ENCODE results near the gene ZNF362. TPM values are rescaled to one million over a fixed set of nuclear protein-coding genes. Genes with fewer than 3 reads are reported as not detected.

The ZNF362 gene
- total RNA-seq, 1 experiment from 2014 or later: 26.9 TPM

DNA sequence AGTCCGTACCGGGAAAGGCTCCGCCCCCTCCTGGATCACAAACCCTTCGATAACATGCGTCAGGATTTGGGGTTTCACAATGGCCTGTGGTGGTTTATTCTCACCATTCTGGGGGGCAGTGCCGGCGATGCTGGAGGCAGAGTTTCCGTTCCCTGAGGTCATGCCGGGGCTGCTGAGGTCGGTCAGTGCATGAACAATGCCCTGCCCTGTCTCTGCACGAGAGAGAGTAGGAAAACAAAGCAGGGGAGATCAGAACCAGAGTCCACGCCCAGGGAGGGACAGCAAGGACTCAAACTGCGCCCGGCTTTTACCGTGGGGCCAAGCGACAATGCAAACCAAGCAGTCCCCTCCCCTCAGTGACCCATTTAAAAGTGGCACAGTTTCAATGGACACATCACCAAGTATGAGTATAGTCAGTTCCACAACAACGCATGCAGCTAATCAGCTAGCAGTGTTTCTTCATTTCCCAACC lies 77.8 kb downstream of the ZNF362 start:
- Mint-ChIP-seq H3K4me1 (ENCODE audit: low read depth, unreplicated experiment) (peaks cover 14% of the 10 kb centered on the region), H3K27ac (ENCODE audit: unreplicated experiment) (no peak overlapping the region), H3K4me3 (ENCODE audit: unreplicated experiment) (no peak overlapping the region), H3K36me3 (ENCODE audit: insufficient read depth, unreplicated experiment) (peaks cover 37% of the 10 kb centered on the region), H3K27me3 (ENCODE audit: insufficient read depth, unreplicated experiment) (no peaks in the 10 kb centered on the region), H3K9me3 (ENCODE audit: unreplicated experiment) (no peaks in the 10 kb centered on the region)
- no TSS peak for BruUV-seq (replicated peaks)
- ChIA-PET CTCF (no interaction called here), POLR2A (no interaction called here)
- TF ChIP-seq, protein P1, sequence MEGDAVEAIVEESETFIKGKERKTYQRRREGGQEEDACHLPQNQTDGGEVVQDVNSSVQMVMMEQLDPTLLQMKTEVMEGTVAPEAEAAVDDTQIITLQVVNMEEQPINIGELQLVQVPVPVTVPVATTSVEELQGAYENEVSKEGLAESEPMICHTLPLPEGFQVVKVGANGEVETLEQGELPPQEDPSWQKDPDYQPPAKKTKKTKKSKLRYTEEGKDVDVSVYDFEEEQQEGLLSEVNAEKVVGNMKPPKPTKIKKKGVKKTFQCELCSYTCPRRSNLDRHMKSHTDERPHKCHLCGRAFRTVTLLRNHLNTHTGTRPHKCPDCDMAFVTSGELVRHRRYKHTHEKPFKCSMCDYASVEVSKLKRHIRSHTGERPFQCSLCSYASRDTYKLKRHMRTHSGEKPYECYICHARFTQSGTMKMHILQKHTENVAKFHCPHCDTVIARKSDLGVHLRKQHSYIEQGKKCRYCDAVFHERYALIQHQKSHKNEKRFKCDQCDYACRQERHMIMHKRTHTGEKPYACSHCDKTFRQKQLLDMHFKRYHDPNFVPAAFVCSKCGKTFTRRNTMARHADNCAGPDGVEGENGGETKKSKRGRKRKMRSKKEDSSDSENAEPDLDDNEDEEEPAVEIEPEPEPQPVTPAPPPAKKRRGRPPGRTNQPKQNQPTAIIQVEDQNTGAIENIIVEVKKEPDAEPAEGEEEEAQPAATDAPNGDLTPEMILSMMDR (IDR thresholded peaks at IDR 0.05; ENCODE audit: insufficient read depth in 1 of 2, low read depth in 1 of 2, low read length in 1 of 2, severe bottlenecking in 1 of 2, unreplicated experiment in 1 of 2): no peak
- no peak overlapping the region for H3K4me3 ChIP-seq (ENCODE audit: low read depth, low read length)
- no peaks in the 10 kb centered on the region; the same call in 1 of the 2 replicates for H3K36me3 ChIP-seq (ENCODE audit: control insufficient read depth, insufficient read depth, low read length)
- H3K9me3 ChIP-seq: no peaks in the 10 kb centered on the region
- intact Hi-C loops (cut with micrococcal nuclease; ENCODE audit: unreplicated experiment): no loop called here
- no peak for DNase-seq
- H3K27me3 ChIP-seq (replicated peaks; ENCODE audit: control insufficient read depth, insufficient read depth, low read length): no peaks in the 10 kb centered on the region
- peaks cover 16% of the 10 kb centered on the region for H3K4me1 ChIP-seq

DNA sequence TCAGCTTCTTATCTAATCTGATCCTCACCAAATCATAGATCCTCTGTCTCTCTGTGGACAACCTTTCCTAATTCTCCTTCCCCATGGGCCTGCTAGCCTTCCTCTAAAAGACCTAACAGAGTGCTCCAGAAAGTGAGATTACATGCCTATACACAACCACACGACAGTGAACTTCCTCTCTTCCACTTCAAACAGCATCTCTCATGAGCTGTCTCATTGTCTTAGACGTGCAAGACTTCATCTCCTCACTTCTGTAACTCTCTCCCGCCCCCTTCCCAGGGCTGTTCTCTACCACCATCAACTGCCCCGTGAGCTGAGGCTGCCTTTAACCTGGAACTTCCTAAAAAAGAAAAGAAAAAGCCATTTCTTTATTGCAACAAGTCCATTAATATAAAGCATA lies 78.7 kb downstream of the ZNF362 start:
- POLR2A ChIA-PET: no interaction called here
- no peaks in the 10 kb centered on the region for H3K9me3 Mint-ChIP-seq (ENCODE audit: unreplicated experiment)
- TF ChIP-seq, protein P1 (IDR thresholded peaks at IDR 0.05; ENCODE audit: insufficient read depth in 1 of 2, low read depth in 1 of 2, low read length in 1 of 2, severe bottlenecking in 1 of 2, unreplicated experiment in 1 of 2): no peak
- no peak overlapping the region for H3K4me3 Mint-ChIP-seq (ENCODE audit: unreplicated experiment)
- no peaks in the 10 kb centered on the region for H3K27me3 Mint-ChIP-seq (ENCODE audit: insufficient read depth, unreplicated experiment)
- H3K4me1 ChIP-seq: peaks cover 25% of the 10 kb centered on the region
- intact Hi-C loops (cut with micrococcal nuclease; ENCODE audit: unreplicated experiment): loop anchor here (5.0 kb wide), 1 partner anchor 38 kb away; no protein-coding TSS in a partner anchor
- no peak for DNase-seq
- BruUV-seq (replicated peaks): no TSS peak
- CTCF ChIA-PET: no interaction called here
- H3K36me3 ChIP-seq (ENCODE audit: control insufficient read depth, insufficient read depth, low read length): no peaks in the 10 kb centered on the region; the same call in 1 of the 2 replicates
- H3K36me3 Mint-ChIP-seq (ENCODE audit: insufficient read depth, unreplicated experiment): peaks cover 28% of the 10 kb centered on the region
- H3K4me3 ChIP-seq (ENCODE audit: low read depth, low read length): no peak overlapping the region
- H3K27me3 ChIP-seq (replicated peaks; ENCODE audit: control insufficient read depth, insufficient read depth, low read length): no peaks in the 10 kb centered on the region
- no peaks in the 10 kb centered on the region for H3K9me3 ChIP-seq
- peaks cover 14% of the 10 kb centered on the region for H3K4me1 Mint-ChIP-seq (ENCODE audit: low read depth, unreplicated experiment)
- no peak overlapping the region for H3K27ac Mint-ChIP-seq (ENCODE audit: unreplicated experiment)

DNA sequence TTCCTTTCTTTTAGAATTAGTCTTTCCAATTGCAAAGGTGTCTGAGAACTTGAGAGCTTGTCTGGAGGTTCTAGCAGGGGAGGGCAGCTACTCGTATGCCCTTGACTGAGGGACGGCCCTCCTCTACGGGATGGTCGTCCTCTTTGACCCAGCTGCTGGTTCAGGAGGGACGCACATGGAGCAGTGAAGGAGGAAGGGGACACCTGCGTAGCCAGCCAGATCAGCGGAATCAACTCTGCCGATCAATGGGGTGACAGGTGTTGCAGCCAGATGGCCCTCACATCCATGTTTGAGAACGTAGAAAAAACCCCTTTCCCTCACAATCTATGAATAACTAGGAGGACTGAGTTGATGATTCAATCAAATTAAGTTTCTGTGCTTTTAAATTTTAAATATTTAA lies 80.3 kb downstream of the ZNF362 start:
- no peaks in the 10 kb centered on the region for H3K27me3 ChIP-seq (replicated peaks; ENCODE audit: control insufficient read depth, insufficient read depth, low read length)
- H3K9me3 Mint-ChIP-seq (ENCODE audit: unreplicated experiment): no peaks in the 10 kb centered on the region
- intact Hi-C loops (cut with micrococcal nuclease; ENCODE audit: unreplicated experiment): loop anchor here (5.0 kb wide), 1 partner anchor 39 kb away; no protein-coding TSS in a partner anchor
- H3K27ac Mint-ChIP-seq (ENCODE audit: unreplicated experiment): no peak overlapping the region
- peaks cover 24% of the 10 kb centered on the region for H3K36me3 Mint-ChIP-seq (ENCODE audit: insufficient read depth, unreplicated experiment)
- ChIA-PET CTCF (no interaction called here), POLR2A (no interaction called here)
- no peak for DNase-seq
- no peak overlapping the region for H3K4me3 Mint-ChIP-seq (ENCODE audit: unreplicated experiment)
- peaks cover 35% of the 10 kb centered on the region for H3K4me1 ChIP-seq
- no peaks in the 10 kb centered on the region for H3K9me3 ChIP-seq
- TF ChIP-seq, protein P1 (IDR thresholded peaks at IDR 0.05; ENCODE audit: insufficient read depth in 1 of 2, low read depth in 1 of 2, low read length in 1 of 2, severe bottlenecking in 1 of 2, unreplicated experiment in 1 of 2): no peak
- H3K27me3 Mint-ChIP-seq (ENCODE audit: insufficient read depth, unreplicated experiment): no peaks in the 10 kb centered on the region
- BruUV-seq (replicated peaks): no TSS peak
- no peaks in the 10 kb centered on the region; the same call in 1 of the 2 replicates for H3K36me3 ChIP-seq (ENCODE audit: control insufficient read depth, insufficient read depth, low read length)
- H3K4me1 Mint-ChIP-seq (ENCODE audit: low read depth, unreplicated experiment): peaks cover 14% of the 10 kb centered on the region
- H3K4me3 ChIP-seq (ENCODE audit: low read depth, low read length): no peak overlapping the region

All from Caco-2 (cell line).